VCaP (cell line): ENCODE results near the gene GNAQ.

Experiments used
- H3K27ac ChIP-seq: fragments of 450-650 bp; 2 replicates; pipeline ENCODE4 v1.5.1; 2017
- CTCF ChIP-seq: fragments of 450-650 bp; conservative IDR thresholded peaks from 2 replicates; pipeline ENCODE4 v1.5.1; 2017; ENCODE audit warnings: mild to moderate bottlenecking, moderate library complexity

Gene GNAQ

GRCh38 chr9:77959803-77960202 is 71.8 kb downstream of the GNAQ start:
- no peak overlapping the region for H3K27ac ChIP-seq
- TF ChIP-seq CTCF = no peak

- TF ChIP-seq CTCF = no peak
- H3K27ac ChIP-seq = no peak overlapping the region
Measured at GRCh38 chr9:77957652-77958051, 74.0 kb downstream of the GNAQ start.

GRCh38 chr9:77956555-77956954 is 75.1 kb downstream of the GNAQ start:
- no peak overlapping the region for H3K27ac ChIP-seq
- no peak for TF ChIP-seq CTCF

GRCh38 chr9:77954666-77955015 is 77.0 kb downstream of the GNAQ start:
- TF ChIP-seq CTCF = no peak
- H3K27ac ChIP-seq = no peak overlapping the region

- no peak overlapping the region for H3K27ac ChIP-seq
- no peak for TF ChIP-seq CTCF
Measured at GRCh38 chr9:77954013-77954665, 77.5 kb downstream of the GNAQ start.

- no peak for TF ChIP-seq CTCF
- H3K27ac ChIP-seq = no peak overlapping the region
Measured at GRCh38 chr9:77953590-77953989, 78.0 kb downstream of the GNAQ start.

- no peak overlapping the region for H3K27ac ChIP-seq
- no peak for TF ChIP-seq CTCF
Measured at GRCh38 chr9:77952635-77953328, 78.8 kb downstream of the GNAQ start.
